Measurements from ENCODE around the gene CDK17. TPM values are rescaled to one million over a fixed set of nuclear protein-coding genes. Genes with fewer than 3 reads are reported as not detected.
A peak's percentile ranks its signal among the peaks of the same experiment; 100 is the strongest.

CDK17 gene
- total RNA-seq, 3 donors from 2014 or later: 47.7 to 113 (median 81.0) TPM

- intact Hi-C loops (cut with DNase I; ENCODE audit: low total_unique reads): no loop called here
- no peak overlapping the region for H3K4me3 ChIP-seq
- no peaks in the 10 kb centered on the region for H3K36me3 ChIP-seq
- no peaks in the 10 kb centered on the region for H3K9me3 ChIP-seq
- TF ChIP-seq POLR2AphosphoS5 (IDR thresholded peaks at IDR 0.05) (no peak), POLR2A (IDR thresholded peaks at IDR 0.05) (no peak), CTCF (IDR thresholded peaks at IDR 0.05) (no peak)
- no peak for DNase-seq (ENCODE audit: low spot score in 2 of 2)
- peak overlapping the region; percentile 92 to 95 for H3K27ac ChIP-seq
- no peaks in the 10 kb centered on the region for H3K27me3 ChIP-seq
- peaks cover 24 to 27% of the 10 kb centered on the region in 2 donors for H3K4me1 ChIP-seq
These were observed 164.8 kb downstream of the CDK17 start for GRCh38 chr12:96235484-96235826.

DNA sequence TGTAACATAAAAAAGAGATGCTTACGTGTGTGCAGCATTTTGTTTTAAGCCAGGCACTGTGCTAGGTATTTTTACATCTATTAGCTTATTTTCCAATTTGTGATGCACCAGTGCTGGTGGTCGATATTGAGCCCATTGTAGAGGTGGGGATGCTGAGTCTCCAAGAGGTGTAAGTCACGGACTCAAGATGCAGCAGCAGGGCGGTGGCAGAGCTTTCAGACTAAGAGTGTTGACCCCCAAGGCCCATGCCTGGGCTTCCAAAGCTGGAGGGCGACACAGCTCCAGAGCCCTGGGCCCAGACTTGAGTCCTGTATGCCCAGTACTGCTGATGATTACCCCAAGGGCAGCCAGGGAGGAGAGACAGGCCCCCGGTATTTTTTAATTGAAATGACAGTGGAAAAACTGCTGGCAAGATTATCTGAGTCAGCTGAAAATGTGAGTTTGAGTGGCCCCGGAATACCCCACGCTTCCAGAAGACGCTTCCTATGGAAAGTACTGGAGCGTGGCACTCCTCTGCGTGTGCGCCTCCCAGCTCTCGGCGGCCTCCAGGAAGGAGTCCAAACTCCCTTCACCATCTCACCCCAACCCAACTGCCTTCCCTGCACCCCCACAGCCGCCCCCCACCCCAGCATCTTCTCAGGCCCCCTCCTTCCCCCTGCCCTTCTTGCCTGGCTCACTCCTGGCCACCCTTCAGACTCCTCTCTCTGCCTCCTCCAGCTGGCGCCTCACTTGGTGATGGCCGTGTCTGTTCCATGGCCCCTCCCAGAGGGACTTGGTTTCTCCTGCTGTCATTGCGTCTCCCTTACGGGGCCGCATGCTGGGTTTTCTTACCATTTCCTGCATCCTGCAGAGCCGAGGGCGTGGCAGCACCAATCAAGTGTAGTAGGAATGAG, 165.4 kb downstream of the CDK17 start:
- Histone ChIP-seq H3K27ac (peak overlapping the region; percentile 92 to 95), H3K4me1 (peaks cover 24 to 27% of the 10 kb centered on the region in 2 donors), H3K36me3 (no peaks in the 10 kb centered on the region), H3K9me3 (no peaks in the 10 kb centered on the region), H3K4me3 (peak overlapping the region in 1 of 3 donors; percentile 23), H3K27me3 (no peaks in the 10 kb centered on the region)
- TF ChIP-seq CTCF (IDR thresholded peaks at IDR 0.05) (no peak), POLR2AphosphoS5 (IDR thresholded peaks at IDR 0.05) (no peak), POLR2A (IDR thresholded peaks at IDR 0.05) (no peak)
- DNase-seq (ENCODE audit: low spot score in 2 of 2): no peak
- intact Hi-C loops (cut with DNase I; ENCODE audit: low total_unique reads): no loop called here

DNA sequence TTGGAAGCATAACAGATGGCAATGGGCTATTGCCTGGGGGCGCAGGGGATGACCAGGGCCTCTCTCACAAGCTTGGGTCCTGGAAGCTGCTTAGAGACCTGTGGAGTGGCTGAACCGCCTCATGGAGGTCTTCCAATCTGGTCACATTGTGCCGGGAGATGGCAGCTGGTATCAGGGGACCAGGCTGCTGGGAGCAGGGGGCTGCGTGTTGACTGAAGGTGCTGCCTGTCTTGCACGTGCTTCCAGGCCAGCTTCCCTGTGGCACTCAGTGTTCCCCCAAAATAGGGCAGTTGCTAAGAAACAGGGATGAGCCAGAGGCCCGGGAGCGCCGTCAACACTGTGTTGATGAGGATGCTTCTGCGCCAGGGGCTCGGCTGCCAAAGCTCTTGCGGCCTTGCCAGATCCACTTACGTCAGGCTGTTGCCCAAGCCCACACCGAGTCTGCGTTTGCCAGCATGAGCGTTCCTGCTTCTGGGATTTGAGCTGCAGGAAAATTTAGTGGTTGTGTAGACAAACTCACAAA, 166.2 kb downstream of the CDK17 start:
- Histone ChIP-seq H3K36me3 (no peaks in the 10 kb centered on the region), H3K4me1 (peaks cover 24 to 27% of the 10 kb centered on the region in 2 donors), H3K27me3 (no peaks in the 10 kb centered on the region), H3K27ac (peak overlapping the region; percentile 92 to 95), H3K9me3 (no peaks in the 10 kb centered on the region), H3K4me3 (peak overlapping the region in 1 of 3 donors; percentile 23)
- intact Hi-C loops (cut with DNase I; ENCODE audit: low total_unique reads): no loop called here
- DNase-seq (ENCODE audit: low spot score in 2 of 2): peak; percentile 83 to 96
- TF ChIP-seq CTCF (IDR thresholded peaks at IDR 0.05): no peak
- peak; percentile 80 to 96 (median 83) for TF ChIP-seq POLR2AphosphoS5 (IDR thresholded peaks at IDR 0.05)

DNA sequence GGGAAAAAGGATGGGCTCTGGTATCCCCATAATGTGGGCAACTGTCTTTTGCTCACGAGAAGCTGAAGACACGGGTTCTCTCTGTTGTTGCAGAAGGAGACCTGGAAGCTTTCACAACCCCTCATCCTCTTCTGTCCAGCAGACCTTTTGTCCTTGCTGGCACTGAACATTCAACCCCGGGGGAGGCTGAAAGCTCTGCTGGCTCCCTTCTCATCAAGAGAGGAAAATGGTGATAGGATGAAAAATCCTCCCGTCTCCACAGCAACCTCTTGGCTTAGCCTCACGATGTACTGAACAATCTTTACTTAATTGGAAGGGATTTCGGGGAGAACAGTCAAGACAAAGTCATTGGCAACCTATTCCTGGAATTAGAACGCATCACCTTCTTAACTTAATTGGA, 167.1 kb downstream of the CDK17 start:
- Histone ChIP-seq H3K27ac (peak overlapping the region; percentile 92 to 95), H3K9me3 (no peaks in the 10 kb centered on the region), H3K4me1 (peaks cover 24 to 27% of the 10 kb centered on the region in 2 donors), H3K4me3 (no peak overlapping the region), H3K36me3 (no peaks in the 10 kb centered on the region), H3K27me3 (no peaks in the 10 kb centered on the region)
- no peak for DNase-seq (ENCODE audit: low spot score in 2 of 2)
- intact Hi-C loops (cut with DNase I; ENCODE audit: low total_unique reads): no loop called here
- TF ChIP-seq CTCF (IDR thresholded peaks at IDR 0.05): no peak
- TF ChIP-seq POLR2AphosphoS5 (IDR thresholded peaks at IDR 0.05): peak in 2 of 3 donors; percentile 15 to 16
- TF ChIP-seq POLR2A (IDR thresholded peaks at IDR 0.05): no peak

GRCh38 chr12:96230646-96231045, 169.6 kb downstream of the CDK17 start:
- DNase-seq (ENCODE audit: low spot score in 2 of 2): no peak
- Histone ChIP-seq H3K9me3 (no peaks in the 10 kb centered on the region), H3K4me3 (no peak overlapping the region), H3K27me3 (no peaks in the 10 kb centered on the region), H3K4me1 (peaks cover 5 to 6% of the 10 kb centered on the region in 2 donors), H3K27ac (no peak overlapping the region), H3K36me3 (no peaks in the 10 kb centered on the region)
- intact Hi-C loops (cut with DNase I; ENCODE audit: low total_unique reads): no loop called here
- no peak for TF ChIP-seq POLR2A (IDR thresholded peaks at IDR 0.05)
- no peak for TF ChIP-seq POLR2AphosphoS5 (IDR thresholded peaks at IDR 0.05)
- TF ChIP-seq CTCF (IDR thresholded peaks at IDR 0.05): no peak

Data from breast epithelium (tissue), 4 donors.